ENCODE measurements around the gene CIRBP.

CIRBP gene

DNA sequence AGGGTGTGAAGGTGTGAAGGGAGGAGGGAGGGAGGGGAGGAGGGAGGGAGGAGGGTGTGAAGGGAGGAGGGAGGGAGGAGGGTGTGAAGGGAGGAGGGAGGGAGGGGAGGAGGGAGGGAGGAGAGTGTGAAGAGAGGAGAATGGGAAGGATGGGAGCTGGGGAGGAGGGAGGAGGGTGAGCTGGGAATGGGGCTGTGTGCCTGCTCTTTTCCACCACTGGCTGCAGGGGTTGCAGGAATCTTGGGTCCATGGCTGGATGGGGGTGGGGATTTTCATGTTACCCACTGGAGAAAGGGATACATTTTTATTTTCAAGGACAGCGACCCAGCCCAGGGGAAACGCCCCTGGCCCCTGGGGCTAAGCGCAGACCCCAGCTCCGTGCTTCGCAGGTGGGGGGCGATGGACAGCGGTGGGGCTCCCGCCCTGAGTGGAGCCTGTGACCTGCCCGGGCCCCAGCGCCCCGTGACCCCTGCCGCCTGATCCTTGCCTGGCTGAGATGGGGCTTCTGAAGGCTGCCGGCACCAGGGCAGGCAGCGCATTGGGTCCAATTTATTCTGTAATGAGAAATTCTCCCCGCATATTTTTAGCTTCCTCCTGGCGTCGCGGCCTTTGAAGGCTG lies 13.6 kb downstream of the CIRBP start:
- DNase-seq (ENCODE audit: low read depth), result no peak
- TF ChIP-seq, protein P1, sequence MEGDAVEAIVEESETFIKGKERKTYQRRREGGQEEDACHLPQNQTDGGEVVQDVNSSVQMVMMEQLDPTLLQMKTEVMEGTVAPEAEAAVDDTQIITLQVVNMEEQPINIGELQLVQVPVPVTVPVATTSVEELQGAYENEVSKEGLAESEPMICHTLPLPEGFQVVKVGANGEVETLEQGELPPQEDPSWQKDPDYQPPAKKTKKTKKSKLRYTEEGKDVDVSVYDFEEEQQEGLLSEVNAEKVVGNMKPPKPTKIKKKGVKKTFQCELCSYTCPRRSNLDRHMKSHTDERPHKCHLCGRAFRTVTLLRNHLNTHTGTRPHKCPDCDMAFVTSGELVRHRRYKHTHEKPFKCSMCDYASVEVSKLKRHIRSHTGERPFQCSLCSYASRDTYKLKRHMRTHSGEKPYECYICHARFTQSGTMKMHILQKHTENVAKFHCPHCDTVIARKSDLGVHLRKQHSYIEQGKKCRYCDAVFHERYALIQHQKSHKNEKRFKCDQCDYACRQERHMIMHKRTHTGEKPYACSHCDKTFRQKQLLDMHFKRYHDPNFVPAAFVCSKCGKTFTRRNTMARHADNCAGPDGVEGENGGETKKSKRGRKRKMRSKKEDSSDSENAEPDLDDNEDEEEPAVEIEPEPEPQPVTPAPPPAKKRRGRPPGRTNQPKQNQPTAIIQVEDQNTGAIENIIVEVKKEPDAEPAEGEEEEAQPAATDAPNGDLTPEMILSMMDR (conservative IDR thresholded peaks at IDR 0.05; ENCODE audit: low read depth, low read length), result no peak
- H3K4me3 ChIP-seq (ENCODE audit: low read length), result no peak overlapping the region

DNA sequence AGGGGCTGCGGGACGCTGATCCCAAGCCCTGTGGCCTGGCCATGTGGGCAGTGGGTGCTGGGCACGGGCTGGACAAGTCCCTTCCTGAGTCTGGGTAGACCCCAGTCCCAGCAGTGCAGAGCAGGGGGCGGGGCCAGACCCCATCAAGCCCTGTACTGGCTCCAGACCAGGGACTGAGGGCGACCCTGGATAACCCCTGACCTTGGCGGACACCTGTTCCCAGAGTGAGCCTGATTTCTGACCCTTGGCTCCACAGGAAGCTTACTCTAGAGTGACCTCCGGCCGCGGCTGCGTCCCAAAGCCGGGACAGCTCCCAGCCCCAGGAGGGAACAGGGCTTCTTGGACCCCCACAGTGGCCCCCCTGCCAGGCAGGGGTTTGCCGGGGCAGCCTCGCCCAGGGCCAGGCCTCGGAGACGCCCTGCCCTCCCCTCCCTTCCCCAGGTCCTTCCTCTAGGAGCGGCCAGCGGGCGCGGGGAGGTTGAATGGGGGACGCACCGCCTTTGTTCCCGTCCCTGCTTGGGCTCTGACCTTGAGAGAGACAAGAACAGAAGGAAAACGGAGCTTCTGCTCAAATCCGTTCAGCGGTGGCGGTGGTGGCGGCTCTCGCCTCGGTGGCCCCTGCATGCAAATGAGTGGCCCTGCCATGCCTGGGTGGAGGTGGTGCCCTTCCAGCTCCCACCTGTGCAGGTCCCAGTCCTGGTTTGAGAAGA lies 14.2 kb downstream of the CIRBP start:
- TF ChIP-seq, protein P1 (conservative IDR thresholded peaks at IDR 0.05; ENCODE audit: low read depth, low read length), result no peak
- no peak for DNase-seq (ENCODE audit: low read depth)
- no peak overlapping the region for H3K4me3 ChIP-seq (ENCODE audit: low read length)

DNA sequence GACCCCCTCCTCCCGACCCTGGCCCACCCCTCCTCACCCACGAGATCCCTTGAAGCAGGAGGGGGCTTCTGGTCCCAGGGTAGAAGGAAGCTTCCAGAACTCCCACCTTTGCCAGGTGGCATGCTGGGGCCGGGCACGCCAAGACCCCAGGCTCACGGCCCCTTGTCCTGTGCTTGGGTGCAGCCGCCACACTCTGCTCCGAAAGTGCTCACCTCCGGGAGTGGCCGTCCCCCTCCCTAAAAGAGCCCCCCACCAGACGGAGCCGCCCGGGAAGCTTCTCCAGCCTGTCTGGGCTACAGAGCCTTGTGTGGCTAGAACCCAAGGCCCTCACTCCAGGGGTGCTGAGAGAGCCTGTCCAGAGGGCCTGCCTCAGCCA lies 14.8 kb downstream of the CIRBP start:
- TF ChIP-seq, protein P1 (conservative IDR thresholded peaks at IDR 0.05; ENCODE audit: low read depth, low read length), result no peak
- DNase-seq (ENCODE audit: low read depth), result no peak
- no peak overlapping the region for H3K4me3 ChIP-seq (ENCODE audit: low read length)

DNA sequence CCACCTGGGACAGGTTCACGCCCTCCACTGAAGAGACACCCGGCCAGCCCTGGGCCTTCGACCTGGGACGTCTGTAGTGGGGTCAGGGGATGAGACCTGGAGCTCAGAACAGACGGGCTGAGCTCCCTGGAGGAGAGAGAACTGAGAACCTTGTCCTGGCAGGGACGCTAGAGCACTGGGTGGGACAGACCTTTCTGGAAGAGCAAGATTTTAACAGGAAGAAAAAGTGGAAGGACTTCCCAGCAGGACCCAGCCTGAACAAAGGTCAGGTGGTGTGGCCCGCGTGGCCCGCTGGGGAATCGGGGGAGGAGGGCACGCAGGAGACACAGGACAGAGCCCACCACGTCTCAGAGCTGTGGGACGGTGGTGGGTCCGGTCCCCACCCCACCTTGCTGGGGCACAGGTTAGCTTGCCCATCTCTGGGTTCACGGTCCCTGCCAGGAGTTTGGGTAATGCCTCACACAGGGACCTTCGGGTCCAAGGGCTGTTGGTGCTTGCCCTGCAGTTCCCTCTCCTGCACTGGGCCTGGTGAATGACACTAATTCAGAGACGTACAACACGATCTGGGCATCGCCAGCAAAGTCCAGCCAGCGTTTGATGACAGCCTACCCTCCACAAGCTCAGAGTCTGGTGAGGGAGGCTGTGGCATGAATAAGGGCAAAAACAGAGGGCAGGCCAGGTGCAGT lies 15.3 kb downstream of the CIRBP start:
- DNase-seq (ENCODE audit: low read depth), result no peak
- H3K4me3 ChIP-seq (ENCODE audit: low read length), result no peak overlapping the region
- TF ChIP-seq, protein P1 (conservative IDR thresholded peaks at IDR 0.05; ENCODE audit: low read depth, low read length), result no peak

DNA sequence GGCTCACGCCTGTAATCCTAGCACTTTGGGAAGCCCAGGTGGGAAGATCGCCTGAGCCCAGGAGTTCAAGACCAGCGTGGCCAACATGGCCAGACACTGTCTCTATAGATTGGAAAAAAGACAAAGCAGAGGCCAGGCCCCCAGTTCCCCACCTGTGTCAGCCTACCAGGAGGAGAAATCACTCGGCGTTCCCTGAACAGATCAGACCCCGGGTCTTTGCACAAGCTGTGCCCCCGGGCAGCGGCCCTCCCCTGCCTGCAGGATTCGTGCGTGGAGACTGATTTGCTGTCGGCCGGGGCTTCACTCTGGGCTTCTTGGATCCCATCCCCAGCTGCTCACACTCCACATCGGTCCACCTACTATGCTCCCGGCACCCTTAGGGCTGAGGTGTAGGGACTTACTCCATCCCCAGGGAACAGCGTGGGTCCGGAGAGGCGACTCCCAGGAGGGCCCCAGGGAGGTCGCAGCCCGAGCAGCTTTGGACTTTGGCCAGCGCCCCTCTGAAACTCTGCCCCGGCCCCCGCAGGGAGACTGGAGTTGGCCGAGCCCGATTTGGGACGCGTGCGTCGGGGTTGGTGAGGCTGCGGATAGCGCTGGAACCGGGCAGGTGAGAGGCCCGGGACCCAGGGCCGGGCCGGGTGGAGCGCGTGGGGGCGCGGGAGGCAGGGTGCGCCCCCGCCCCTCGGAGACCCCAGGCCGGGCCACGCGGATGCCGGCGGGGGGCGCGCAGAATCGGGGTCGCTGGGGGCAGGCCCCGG lies 16.0 kb downstream of the CIRBP start:
- TF ChIP-seq, protein P1 (conservative IDR thresholded peaks at IDR 0.05; ENCODE audit: low read depth, low read length), result no peak
- no peak for DNase-seq (ENCODE audit: low read depth)
- no peak overlapping the region for H3K4me3 ChIP-seq (ENCODE audit: low read length)

DNA sequence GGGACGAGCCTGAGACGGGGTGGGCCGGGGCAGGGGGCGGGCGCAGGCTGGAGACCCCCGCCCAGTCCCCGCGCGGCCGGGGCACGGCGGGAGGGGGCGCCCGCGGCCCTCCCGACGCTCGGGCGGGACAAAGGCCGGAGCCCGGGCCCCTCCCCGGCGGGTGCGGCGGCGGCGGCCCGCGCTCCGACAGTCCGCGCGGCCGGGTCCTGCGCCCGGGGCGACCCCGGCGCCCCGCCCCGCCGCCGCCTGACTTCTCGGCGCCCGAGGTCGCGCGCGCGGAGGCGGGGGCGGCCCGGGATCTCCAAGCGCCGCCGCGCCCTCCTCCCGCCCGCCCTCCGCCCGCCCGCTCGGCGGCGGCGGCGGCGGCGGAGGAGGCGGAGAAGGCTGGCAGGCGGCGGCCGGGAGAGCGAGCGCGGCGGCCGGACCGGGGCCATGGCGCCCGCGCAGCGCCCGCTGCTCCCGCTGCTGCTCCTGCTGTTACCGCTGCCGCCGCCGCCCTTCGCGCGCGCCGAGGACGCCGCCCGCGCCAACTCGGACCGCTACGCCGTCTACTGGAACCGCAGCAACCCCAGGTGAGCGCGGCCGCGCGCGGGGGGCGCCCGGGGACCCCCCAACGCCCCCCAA lies 16.7 kb downstream of the CIRBP start, which contains the start of gene EFNA2:
Gene EFNA2 (plus strand): TSS at position 137 of the 624 bp plus-strand sequence. CDS start 296 bp downstream, at position 433.
- TF ChIP-seq, protein P1 (conservative IDR thresholded peaks at IDR 0.05; ENCODE audit: low read depth, low read length), result no peak
- H3K4me3 ChIP-seq (ENCODE audit: low read length), result peak within 1 kb of the TSS; percentile 23
- DNase-seq (ENCODE audit: low read depth), result no peak
